GM23338 (cell line): ENCODE measurements around the gene BAD.

ENCODE experiments used
- CTCF ChIP-seq, 2 experiments: fragments of 200-600 bp in 1 of 2; sonication (generic) in 1 of 2; conservative IDR thresholded peaks; 2 replicates each; pipeline versions ENCODE4 v1.5.1 to v1.6.1; 2016 to 2017; ENCODE audit warnings: antibody characterized with exemption in 2 of 2, low read depth in 2 of 2, mild to moderate bottlenecking in 2 of 2, moderate library complexity in 1 of 2
- EZH2phosphoT487 ChIP-seq: fragments of 200-600 bp; sonication (generic); IDR thresholded peaks from one replicate; pipeline ENCODE4 v1.8.1; 2018; ENCODE audit warnings: antibody characterized with exemption; ENCODE audit not compliant: unreplicated experiment

- TF ChIP-seq EZH2phosphoT487, result no peak
- no peak for TF ChIP-seq CTCF (conservative IDR thresholded peaks at IDR 0.05; ENCODE audit: low read depth in 2 of 2)
Observed at GRCh38 chr11:64290352-64291261, 6.1 kb upstream of the BAD start.
